Amygdala (tissue), 56 donors: ENCODE results near the gene TREML2.

Experiments used
- DNase-seq, 56 donors: peaks; one replicate each; lab custom pipeline; 2025; lab: John Stamatoyannopoulos, UW

TREML2 gene

GRCh38 chr6:41181566-41181965 lies 19.4 kb downstream of the TREML2 start:
- no peak for DNase-seq

GRCh38 chr6:41179163-41179562 lies 21.8 kb downstream of the TREML2 start:
- no peak for DNase-seq

GRCh38 chr6:41177695-41178094 lies 23.3 kb downstream of the TREML2 start:
- no peak for DNase-seq

GRCh38 chr6:41177287-41177686 lies 23.7 kb downstream of the TREML2 start:
- DNase-seq = no peak

- no peak for DNase-seq
Observed at GRCh38 chr6:41176189-41176588, 24.8 kb downstream of the TREML2 start.

- no peak for DNase-seq
Observed at GRCh38 chr6:41175084-41175483, 25.9 kb downstream of the TREML2 start.

- DNase-seq = no peak
Observed at GRCh38 chr6:41174610-41175009, 26.3 kb downstream of the TREML2 start.

GRCh38 chr6:41171908-41172307 lies 29.0 kb downstream of the TREML2 start:
- no peak for DNase-seq

- DNase-seq = no peak
Observed at GRCh38 chr6:41170547-41171160, 30.3 kb downstream of the TREML2 start.

GRCh38 chr6:41167173-41167963 lies 33.6 kb downstream of the TREML2 start:
- no peak for DNase-seq

- no peak for DNase-seq
Observed at GRCh38 chr6:41164551-41165120, 36.3 kb downstream of the TREML2 start.

GRCh38 chr6:41163419-41163717 lies 37.6 kb downstream of the TREML2 start:
- DNase-seq = no peak

- peak in 2 of 56 donors; percentile 6 to 26 for DNase-seq
Observed at GRCh38 chr6:41162687-41163418, 38.1 kb downstream of the TREML2 start, which contains the start of gene TREM2. Gene TREM2, minus strand, starts transcription at chr6:41163116. Its CDS starts 34 bp downstream, at chr6:41163082.

- peak in 6 of 56 donors; percentile 4 to 56 (median 30) for DNase-seq
Observed at GRCh38 chr6:41161851-41162552, 38.9 kb downstream of the TREML2 start.

- DNase-seq = no peak
Observed at GRCh38 chr6:41161380-41161779, 39.6 kb downstream of the TREML2 start.

GRCh38 chr6:41160933-41161332 lies 40.0 kb downstream of the TREML2 start:
- no peak for DNase-seq

- DNase-seq = no peak
Observed at GRCh38 chr6:41159415-41160082, 41.4 kb downstream of the TREML2 start.

GRCh38 chr6:41157323-41157722 lies 43.6 kb downstream of the TREML2 start:
- peak in 6 of 56 donors; percentile 6 to 30 (median 21) for DNase-seq

GRCh38 chr6:41156771-41157170 lies 44.2 kb downstream of the TREML2 start:
- no peak for DNase-seq

- no peak for DNase-seq
Observed at GRCh38 chr6:41156001-41156400, 44.9 kb downstream of the TREML2 start.
